H1 (cell line): ENCODE measurements around the gene CHD6. TPM values are rescaled to one million over a fixed set of nuclear protein-coding genes. Genes with fewer than 3 reads are reported as not detected.

Experiments used
- CBX5 ChIP-seq: fragments of 300-800, 300-1000 bp; sonication (generic); IDR thresholded peaks from 2 replicates; pipeline ENCODE4 v1.7.1; 2016; ENCODE audit warnings: antibody characterized with exemption, low read length, low read depth
- CREB1 ChIP-seq: IDR thresholded peaks from 2 replicates; pipeline ENCODE4 v1.6.1; 2012; ENCODE audit warnings: inconsistent platforms
- CTBP2 ChIP-seq: IDR thresholded peaks from 2 replicates; pipeline ENCODE4 v1.7.0; 2011; ENCODE audit warnings: borderline replicate concordance, mild to moderate bottlenecking, moderate library complexity, mixed read lengths, low read length; ENCODE audit not compliant: insufficient read depth, insufficient read length
- GTF2F1 ChIP-seq: IDR thresholded peaks from 2 replicates; pipeline ENCODE4 v1.6.1; 2012; ENCODE audit warnings: low read depth, low read length, improper control_type of control experiment, borderline replicate concordance
- POU5F1 ChIP-seq: IDR thresholded peaks from 2 replicates; pipeline ENCODE4 v1.6.1; 2011; ENCODE audit warnings: low read depth, mild to moderate bottlenecking, low read length, moderate library complexity
- RNF2 ChIP-seq: fragments of 200-900, 300-1000 bp; sonication (generic); IDR thresholded peaks from 2 replicates; pipeline ENCODE4 v1.7.1; 2016; ENCODE audit warnings: borderline replicate concordance, low read depth, mild to moderate bottlenecking, antibody characterized with exemption, low read length; ENCODE audit not compliant: poor library complexity, severe bottlenecking; ENCODE audit errors: missing control alignments
- SIX5 ChIP-seq: IDR thresholded peaks from 2 replicates; pipeline ENCODE4 v1.6.1; 2011; ENCODE audit warnings: mild to moderate bottlenecking, low read depth, low read length
- TAF7 ChIP-seq: optimal IDR thresholded peaks from 2 replicates; pipeline ENCODE3; 2011; ENCODE audit warnings: low read depth, mild to moderate bottlenecking, inconsistent platforms, low read length, moderate library complexity, borderline replicate concordance
- polyA plus RNA-seq, 7 experiments: library from polyadenylated mRNA; depleted of rRNA in 3 of 7; stranded (reverse) in 5 of 7; unstranded in 2 of 7; fragments of >200 nt in 5 of 7; fragments of 200-250 nt in 2 of 7; gene quantifications; 1 replicate in 5 of 7; 2 replicates in 1 of 7; 4 replicates in 1 of 7; pipeline versions ENCODE4 v1.2.1 to v1.2.3, GENCODE V29; 2011 to 2013; ENCODE audit warnings: missing spikeins in 2 of 7, mixed read lengths in 2 of 7
- total RNA-seq: library from RNA; stranded (reverse); fragmentation: NEBNext Ultra II Directional; extraction: Animal tissue kit (Norgen Biotek cat#: 25700); gene quantifications from 2 replicates; pipeline ENCODE4 v1.2.1, GENCODE V29; 2021
- TF ChIP-seq, protein P1 (sequence below): fragments of 300-600 bp; sonication (generic); IDR thresholded peaks from 2 replicates; pipeline ENCODE4 v1.7.1; 2012; ENCODE audit warnings: low read length, moderate library complexity, mild to moderate bottlenecking, inconsistent platforms; ENCODE audit not compliant: insufficient replicate concordance

CHD6 gene
- total and polyA plus RNA-seq, 2 of the 8 experiments (the other 6 are each of a cell fraction or from before 2014, with no cell fraction given) = 11.1 to 62.9 TPM

DNA sequence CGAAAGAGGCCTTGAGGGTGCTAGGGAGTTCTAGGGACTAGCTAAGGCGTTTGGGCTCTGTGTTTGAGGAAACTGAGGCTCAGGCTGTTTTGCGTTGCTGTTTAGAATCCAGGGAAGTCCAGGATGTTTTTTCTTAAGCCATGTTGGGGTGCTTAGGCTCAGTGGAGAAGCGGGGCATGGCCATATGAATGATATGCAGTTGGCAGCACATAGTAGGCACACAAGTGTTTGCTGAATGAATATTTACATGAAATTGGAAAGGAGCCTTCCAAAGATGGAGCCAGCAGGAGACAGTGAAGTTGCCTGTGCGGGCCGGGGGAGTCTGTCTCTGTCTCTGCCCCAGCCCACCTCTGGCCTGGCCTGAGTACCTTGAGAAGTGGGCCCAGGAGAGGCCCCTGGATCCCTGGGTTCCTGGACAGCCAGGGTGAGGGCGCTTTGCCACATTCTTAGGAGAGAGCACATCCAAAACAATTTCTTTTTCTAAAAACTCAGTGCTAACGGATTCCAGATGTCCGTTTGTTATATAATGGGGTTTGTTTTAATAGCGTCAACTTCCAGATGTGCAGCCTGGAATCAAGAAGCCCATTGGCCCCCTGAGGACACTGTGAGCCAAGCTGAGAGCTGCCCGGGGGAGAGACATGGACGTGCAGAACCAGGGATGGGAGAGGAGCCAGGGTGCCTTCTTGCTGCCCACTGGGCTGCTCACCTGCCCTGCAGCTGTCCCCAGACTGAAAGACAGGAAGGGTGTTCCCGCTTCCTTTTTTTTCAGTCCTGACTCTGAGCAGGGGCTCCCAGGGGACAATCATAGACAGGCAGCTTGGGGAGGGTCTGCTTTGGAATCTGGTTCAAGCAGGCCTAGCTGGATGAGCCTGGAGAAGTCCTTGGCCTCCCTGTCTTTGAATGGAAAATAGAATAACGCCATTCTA, 231.4 kb downstream of the CHD6 start (continued):
- TF ChIP-seq, protein P1, sequence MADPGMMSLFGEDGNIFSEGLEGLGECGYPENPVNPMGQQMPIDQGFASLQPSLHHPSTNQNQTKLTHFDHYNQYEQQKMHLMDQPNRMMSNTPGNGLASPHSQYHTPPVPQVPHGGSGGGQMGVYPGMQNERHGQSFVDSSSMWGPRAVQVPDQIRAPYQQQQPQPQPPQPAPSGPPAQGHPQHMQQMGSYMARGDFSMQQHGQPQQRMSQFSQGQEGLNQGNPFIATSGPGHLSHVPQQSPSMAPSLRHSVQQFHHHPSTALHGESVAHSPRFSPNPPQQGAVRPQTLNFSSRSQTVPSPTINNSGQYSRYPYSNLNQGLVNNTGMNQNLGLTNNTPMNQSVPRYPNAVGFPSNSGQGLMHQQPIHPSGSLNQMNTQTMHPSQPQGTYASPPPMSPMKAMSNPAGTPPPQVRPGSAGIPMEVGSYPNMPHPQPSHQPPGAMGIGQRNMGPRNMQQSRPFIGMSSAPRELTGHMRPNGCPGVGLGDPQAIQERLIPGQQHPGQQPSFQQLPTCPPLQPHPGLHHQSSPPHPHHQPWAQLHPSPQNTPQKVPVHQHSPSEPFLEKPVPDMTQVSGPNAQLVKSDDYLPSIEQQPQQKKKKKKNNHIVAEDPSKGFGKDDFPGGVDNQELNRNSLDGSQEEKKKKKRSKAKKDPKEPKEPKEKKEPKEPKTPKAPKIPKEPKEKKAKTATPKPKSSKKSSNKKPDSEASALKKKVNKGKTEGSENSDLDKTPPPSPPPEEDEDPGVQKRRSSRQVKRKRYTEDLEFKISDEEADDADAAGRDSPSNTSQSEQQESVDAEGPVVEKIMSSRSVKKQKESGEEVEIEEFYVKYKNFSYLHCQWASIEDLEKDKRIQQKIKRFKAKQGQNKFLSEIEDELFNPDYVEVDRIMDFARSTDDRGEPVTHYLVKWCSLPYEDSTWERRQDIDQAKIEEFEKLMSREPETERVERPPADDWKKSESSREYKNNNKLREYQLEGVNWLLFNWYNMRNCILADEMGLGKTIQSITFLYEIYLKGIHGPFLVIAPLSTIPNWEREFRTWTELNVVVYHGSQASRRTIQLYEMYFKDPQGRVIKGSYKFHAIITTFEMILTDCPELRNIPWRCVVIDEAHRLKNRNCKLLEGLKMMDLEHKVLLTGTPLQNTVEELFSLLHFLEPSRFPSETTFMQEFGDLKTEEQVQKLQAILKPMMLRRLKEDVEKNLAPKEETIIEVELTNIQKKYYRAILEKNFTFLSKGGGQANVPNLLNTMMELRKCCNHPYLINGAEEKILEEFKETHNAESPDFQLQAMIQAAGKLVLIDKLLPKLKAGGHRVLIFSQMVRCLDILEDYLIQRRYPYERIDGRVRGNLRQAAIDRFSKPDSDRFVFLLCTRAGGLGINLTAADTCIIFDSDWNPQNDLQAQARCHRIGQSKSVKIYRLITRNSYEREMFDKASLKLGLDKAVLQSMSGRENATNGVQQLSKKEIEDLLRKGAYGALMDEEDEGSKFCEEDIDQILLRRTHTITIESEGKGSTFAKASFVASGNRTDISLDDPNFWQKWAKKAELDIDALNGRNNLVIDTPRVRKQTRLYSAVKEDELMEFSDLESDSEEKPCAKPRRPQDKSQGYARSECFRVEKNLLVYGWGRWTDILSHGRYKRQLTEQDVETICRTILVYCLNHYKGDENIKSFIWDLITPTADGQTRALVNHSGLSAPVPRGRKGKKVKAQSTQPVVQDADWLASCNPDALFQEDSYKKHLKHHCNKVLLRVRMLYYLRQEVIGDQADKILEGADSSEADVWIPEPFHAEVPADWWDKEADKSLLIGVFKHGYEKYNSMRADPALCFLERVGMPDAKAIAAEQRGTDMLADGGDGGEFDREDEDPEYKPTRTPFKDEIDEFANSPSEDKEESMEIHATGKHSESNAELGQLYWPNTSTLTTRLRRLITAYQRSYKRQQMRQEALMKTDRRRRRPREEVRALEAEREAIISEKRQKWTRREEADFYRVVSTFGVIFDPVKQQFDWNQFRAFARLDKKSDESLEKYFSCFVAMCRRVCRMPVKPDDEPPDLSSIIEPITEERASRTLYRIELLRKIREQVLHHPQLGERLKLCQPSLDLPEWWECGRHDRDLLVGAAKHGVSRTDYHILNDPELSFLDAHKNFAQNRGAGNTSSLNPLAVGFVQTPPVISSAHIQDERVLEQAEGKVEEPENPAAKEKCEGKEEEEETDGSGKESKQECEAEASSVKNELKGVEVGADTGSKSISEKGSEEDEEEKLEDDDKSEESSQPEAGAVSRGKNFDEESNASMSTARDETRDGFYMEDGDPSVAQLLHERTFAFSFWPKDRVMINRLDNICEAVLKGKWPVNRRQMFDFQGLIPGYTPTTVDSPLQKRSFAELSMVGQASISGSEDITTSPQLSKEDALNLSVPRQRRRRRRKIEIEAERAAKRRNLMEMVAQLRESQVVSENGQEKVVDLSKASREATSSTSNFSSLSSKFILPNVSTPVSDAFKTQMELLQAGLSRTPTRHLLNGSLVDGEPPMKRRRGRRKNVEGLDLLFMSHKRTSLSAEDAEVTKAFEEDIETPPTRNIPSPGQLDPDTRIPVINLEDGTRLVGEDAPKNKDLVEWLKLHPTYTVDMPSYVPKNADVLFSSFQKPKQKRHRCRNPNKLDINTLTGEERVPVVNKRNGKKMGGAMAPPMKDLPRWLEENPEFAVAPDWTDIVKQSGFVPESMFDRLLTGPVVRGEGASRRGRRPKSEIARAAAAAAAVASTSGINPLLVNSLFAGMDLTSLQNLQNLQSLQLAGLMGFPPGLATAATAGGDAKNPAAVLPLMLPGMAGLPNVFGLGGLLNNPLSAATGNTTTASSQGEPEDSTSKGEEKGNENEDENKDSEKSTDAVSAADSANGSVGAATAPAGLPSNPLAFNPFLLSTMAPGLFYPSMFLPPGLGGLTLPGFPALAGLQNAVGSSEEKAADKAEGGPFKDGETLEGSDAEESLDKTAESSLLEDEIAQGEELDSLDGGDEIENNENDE = no peak
- TF ChIP-seq TAF7 = no peak
- TF ChIP-seq CBX5 = no peak
- no peak for TF ChIP-seq RNF2
- no peak for TF ChIP-seq SIX5
- TF ChIP-seq GTF2F1 = no peak
- no peak for TF ChIP-seq CTBP2
- TF ChIP-seq POU5F1 = no peak
- no peak for TF ChIP-seq CREB1
- TF ChIP-seq, all 59 proteins: peak for 0
